Measurements from ENCODE around the gene RIMBP2. TPM values are rescaled to one million over a fixed set of nuclear protein-coding genes. Genes with fewer than 3 reads are reported as not detected.

RIMBP2 gene
- total RNA-seq, 1 experiment from 2014 or later: 0.95 TPM

GRCh38 chr12:130384234-130384633, 331.9 kb downstream of the RIMBP2 start:
- ChIA-PET CTCF (no interaction called here), POLR2A (ENCODE audit: low non-redundant PET) (no interaction called here)
- Histone ChIP-seq H3K27ac (ENCODE audit: low read depth, low read length, poor library complexity, severe bottlenecking) (no peak overlapping the region), H3K4me3 (ENCODE audit: low read depth, low read length, poor library complexity, severe bottlenecking) (no peak overlapping the region), H3K9me3 (ENCODE audit: low read depth, low read length, poor library complexity, severe bottlenecking) (no peaks in the 10 kb centered on the region), H3K27me3 (replicated peaks; ENCODE audit: insufficient read depth, low read depth, low read length, poor library complexity) (no peaks in the 10 kb centered on the region), H3K36me3 (ENCODE audit: insufficient read depth, low read length, poor library complexity, severe bottlenecking) (no peaks in the 10 kb centered on the region), H3K4me1 (ENCODE audit: insufficient read depth, low read length, poor library complexity, severe bottlenecking) (no peaks in the 10 kb centered on the region)
- intact Hi-C loops (cut with micrococcal nuclease; ENCODE audit: unreplicated experiment): no loop called here
- TF ChIP-seq EZH2 (IDR thresholded peaks at IDR 0.05; ENCODE audit: borderline replicate concordance, low read depth, low read length, poor library complexity, severe bottlenecking) (no peak), CTCF (conservative IDR thresholded peaks at IDR 0.05; ENCODE audit: low read depth, low read length) (no peak)
- DNase-seq (ENCODE audit: low spot score): no peak
- no TSS peak for BruUV-seq (replicated peaks)

GRCh38 chr12:130382818-130383217, 333.3 kb downstream of the RIMBP2 start:
- Histone ChIP-seq H3K9me3 (ENCODE audit: low read depth, low read length, poor library complexity, severe bottlenecking) (no peaks in the 10 kb centered on the region), H3K27me3 (replicated peaks; ENCODE audit: insufficient read depth, low read depth, low read length, poor library complexity) (peaks cover 7% of the 10 kb centered on the region), H3K27ac (ENCODE audit: low read depth, low read length, poor library complexity, severe bottlenecking) (no peak overlapping the region), H3K4me3 (ENCODE audit: low read depth, low read length, poor library complexity, severe bottlenecking) (no peak overlapping the region), H3K4me1 (ENCODE audit: insufficient read depth, low read length, poor library complexity, severe bottlenecking) (no peaks in the 10 kb centered on the region), H3K36me3 (ENCODE audit: insufficient read depth, low read length, poor library complexity, severe bottlenecking) (no peaks in the 10 kb centered on the region)
- intact Hi-C loops (cut with micrococcal nuclease; ENCODE audit: unreplicated experiment): no loop called here
- no peak for DNase-seq (ENCODE audit: low spot score)
- ChIA-PET POLR2A (ENCODE audit: low non-redundant PET) (no interaction called here), CTCF (no interaction called here)
- no peak for TF ChIP-seq CTCF (conservative IDR thresholded peaks at IDR 0.05; ENCODE audit: low read depth, low read length)
- TF ChIP-seq EZH2 (IDR thresholded peaks at IDR 0.05; ENCODE audit: borderline replicate concordance, low read depth, low read length, poor library complexity, severe bottlenecking): no peak
- BruUV-seq (replicated peaks): no TSS peak

GRCh38 chr12:130375296-130376287, 340.5 kb downstream of the RIMBP2 start:
- Histone ChIP-seq H3K27ac (ENCODE audit: low read depth, low read length, poor library complexity, severe bottlenecking) (no peak overlapping the region), H3K27me3 (replicated peaks; ENCODE audit: insufficient read depth, low read depth, low read length, poor library complexity) (peaks cover 71% of the 10 kb centered on the region), H3K4me3 (ENCODE audit: low read depth, low read length, poor library complexity, severe bottlenecking) (no peak overlapping the region), H3K9me3 (ENCODE audit: low read depth, low read length, poor library complexity, severe bottlenecking) (no peaks in the 10 kb centered on the region), H3K4me1 (ENCODE audit: insufficient read depth, low read length, poor library complexity, severe bottlenecking) (no peaks in the 10 kb centered on the region), H3K36me3 (ENCODE audit: insufficient read depth, low read length, poor library complexity, severe bottlenecking) (no peaks in the 10 kb centered on the region)
- TF ChIP-seq CTCF (conservative IDR thresholded peaks at IDR 0.05; ENCODE audit: low read depth, low read length) (no peak), EZH2 (IDR thresholded peaks at IDR 0.05; ENCODE audit: borderline replicate concordance, low read depth, low read length, poor library complexity, severe bottlenecking) (no peak)
- no peak for DNase-seq (ENCODE audit: low spot score)
- POLR2A ChIA-PET (ENCODE audit: low non-redundant PET): no interaction called here
- intact Hi-C loops (cut with micrococcal nuclease; ENCODE audit: unreplicated experiment): no loop called here
- CTCF ChIA-PET: no interaction called here
- no TSS peak for BruUV-seq (replicated peaks)
